Measurements from ENCODE around the gene TRIB2. TPM values are rescaled to one million over a fixed set of nuclear protein-coding genes. Genes with fewer than 3 reads are reported as not detected.

Gene TRIB2
- total and polyA plus RNA-seq, 2 of the 13 experiments (the other 11 are each of a cell fraction or from before 2014, with no cell fraction given), result 1.1 to 2.3 TPM

DNA sequence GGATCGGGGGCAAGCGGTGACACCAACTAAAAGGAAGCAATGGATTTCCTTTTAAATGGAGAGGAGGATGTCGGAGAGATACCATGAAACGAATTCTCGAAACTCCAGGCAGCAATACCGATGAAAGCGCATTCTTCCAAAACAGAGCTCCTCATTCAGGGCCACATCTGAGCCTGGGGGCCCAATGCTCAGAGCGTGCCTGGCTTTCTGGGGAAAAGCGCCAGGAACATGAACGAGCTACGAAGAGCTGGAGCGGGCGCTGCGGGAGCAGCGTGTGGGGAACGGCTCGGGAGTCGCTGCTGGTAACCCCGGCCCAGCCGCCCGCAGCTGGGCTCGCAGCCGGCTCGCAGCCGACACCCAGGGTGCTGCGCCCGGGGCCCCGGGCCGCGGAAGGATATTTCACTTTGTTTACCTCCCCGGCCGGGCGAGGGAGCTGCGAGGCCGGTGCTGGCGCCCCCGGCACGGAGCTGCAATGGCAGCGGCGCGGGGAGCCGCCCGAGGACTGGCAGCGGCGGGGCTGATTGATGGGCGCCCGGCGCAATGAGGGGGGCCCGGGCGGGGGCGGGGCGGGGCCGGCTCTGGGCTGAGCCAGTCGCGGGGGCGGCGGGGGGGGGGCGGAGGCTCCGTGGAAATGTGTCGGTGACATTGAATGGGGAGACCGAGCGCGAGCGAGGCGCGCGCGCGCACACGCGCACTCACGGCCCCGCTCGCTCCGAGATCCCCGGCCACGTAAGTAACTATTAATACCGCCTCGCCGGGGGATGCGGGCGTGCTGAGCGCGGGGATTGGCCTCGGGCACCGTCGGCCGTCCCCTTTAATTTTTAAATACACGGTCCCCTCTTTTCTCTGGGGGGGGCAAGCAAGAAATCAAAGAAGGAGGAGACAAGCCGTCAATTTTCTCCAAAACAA, at the start of gene TRIB2 (continued):
- TF ChIP-seq, protein P1, sequence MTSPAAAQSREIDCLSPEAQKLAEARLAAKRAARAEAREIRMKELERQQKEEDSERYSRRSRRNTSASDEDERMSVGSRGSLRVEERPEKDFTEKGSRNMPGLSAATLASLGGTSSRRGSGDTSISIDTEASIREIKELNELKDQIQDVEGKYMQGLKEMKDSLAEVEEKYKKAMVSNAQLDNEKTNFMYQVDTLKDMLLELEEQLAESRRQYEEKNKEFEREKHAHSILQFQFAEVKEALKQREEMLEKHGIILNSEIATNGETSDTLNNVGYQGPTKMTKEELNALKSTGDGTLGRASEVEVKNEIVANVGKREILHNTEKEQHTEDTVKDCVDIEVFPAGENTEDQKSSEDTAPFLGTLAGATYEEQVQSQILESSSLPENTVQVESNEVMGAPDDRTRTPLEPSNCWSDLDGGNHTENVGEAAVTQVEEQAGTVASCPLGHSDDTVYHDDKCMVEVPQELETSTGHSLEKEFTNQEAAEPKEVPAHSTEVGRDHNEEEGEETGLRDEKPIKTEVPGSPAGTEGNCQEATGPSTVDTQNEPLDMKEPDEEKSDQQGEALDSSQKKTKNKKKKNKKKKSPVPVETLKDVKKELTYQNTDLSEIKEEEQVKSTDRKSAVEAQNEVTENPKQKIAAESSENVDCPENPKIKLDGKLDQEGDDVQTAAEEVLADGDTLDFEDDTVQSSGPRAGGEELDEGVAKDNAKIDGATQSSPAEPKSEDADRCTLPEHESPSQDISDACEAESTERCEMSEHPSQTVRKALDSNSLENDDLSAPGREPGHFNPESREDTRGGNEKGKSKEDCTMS (CRISPR knock-in tag; conservative IDR thresholded peaks at IDR 0.05), result no peak
- TF ChIP-seq KDM5B (CRISPR knock-in tag; IDR thresholded peaks at IDR 0.05; ENCODE audit: borderline replicate concordance) (peak; percentile 32), ZNF749 (CRISPR knock-in tag; IDR thresholded peaks at IDR 0.05; ENCODE audit: borderline replicate concordance) (no peak), SMAD3 (CRISPR knock-in tag; IDR thresholded peaks at IDR 0.05) (peak; percentile 57; the same call in 1 of the 2 replicates), LCORL (IDR thresholded peaks at IDR 0.05) (no peak), LCORL (CRISPR knock-in tag; IDR thresholded peaks at IDR 0.05) (no peak), NFYC (CRISPR knock-in tag; IDR thresholded peaks at IDR 0.05) (peak; percentile 3; the same call in 1 of the 2 replicates), CAMTA2 (CRISPR knock-in tag; IDR thresholded peaks at IDR 0.05; ENCODE audit: borderline replicate concordance) (no peak), POLR2G (IDR thresholded peaks at IDR 0.05; ENCODE audit: low read depth, low read length) (peak; percentile 62), YEATS4 (CRISPR knock-in tag; IDR thresholded peaks at IDR 0.05; ENCODE audit: borderline replicate concordance) (no peak; the same call in 1 of the 2 replicates)
- TF ChIP-seq, protein P2, sequence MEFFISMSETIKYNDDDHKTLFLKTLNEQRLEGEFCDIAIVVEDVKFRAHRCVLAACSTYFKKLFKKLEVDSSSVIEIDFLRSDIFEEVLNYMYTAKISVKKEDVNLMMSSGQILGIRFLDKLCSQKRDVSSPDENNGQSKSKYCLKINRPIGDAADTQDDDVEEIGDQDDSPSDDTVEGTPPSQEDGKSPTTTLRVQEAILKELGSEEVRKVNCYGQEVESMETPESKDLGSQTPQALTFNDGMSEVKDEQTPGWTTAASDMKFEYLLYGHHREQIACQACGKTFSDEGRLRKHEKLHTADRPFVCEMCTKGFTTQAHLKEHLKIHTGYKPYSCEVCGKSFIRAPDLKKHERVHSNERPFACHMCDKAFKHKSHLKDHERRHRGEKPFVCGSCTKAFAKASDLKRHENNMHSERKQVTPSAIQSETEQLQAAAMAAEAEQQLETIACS (CRISPR knock-in tag; IDR thresholded peaks at IDR 0.05), result peak; percentile 38; the same call in 1 of the 2 replicates
